ENCODE measurements around the gene C19orf73. TPM values are rescaled to one million over a fixed set of nuclear protein-coding genes. Genes with fewer than 3 reads are reported as not detected.
"Not testable (repeated sequence)": the region's sequence is repeated elsewhere in the genome, so short reads cannot be mapped to it uniquely, and the experiment has no call there.

C19orf73 gene
- total RNA-seq, 1 experiment from 2014 or later: 4.4 TPM

GRCh38 chr19:49121841-49122240 is 2.9 kb upstream of the C19orf73 start:
- DNase-seq (ENCODE audit: low read depth): not testable (repeated sequence)

- no peak for DNase-seq (ENCODE audit: low read depth)
Observed at GRCh38 chr19:49120868-49121267, 1.9 kb upstream of the C19orf73 start.

GRCh38 chr19:49120325-49120683 is 1.4 kb upstream of the C19orf73 start:
- DNase-seq (ENCODE audit: low read depth): no peak

DNA sequence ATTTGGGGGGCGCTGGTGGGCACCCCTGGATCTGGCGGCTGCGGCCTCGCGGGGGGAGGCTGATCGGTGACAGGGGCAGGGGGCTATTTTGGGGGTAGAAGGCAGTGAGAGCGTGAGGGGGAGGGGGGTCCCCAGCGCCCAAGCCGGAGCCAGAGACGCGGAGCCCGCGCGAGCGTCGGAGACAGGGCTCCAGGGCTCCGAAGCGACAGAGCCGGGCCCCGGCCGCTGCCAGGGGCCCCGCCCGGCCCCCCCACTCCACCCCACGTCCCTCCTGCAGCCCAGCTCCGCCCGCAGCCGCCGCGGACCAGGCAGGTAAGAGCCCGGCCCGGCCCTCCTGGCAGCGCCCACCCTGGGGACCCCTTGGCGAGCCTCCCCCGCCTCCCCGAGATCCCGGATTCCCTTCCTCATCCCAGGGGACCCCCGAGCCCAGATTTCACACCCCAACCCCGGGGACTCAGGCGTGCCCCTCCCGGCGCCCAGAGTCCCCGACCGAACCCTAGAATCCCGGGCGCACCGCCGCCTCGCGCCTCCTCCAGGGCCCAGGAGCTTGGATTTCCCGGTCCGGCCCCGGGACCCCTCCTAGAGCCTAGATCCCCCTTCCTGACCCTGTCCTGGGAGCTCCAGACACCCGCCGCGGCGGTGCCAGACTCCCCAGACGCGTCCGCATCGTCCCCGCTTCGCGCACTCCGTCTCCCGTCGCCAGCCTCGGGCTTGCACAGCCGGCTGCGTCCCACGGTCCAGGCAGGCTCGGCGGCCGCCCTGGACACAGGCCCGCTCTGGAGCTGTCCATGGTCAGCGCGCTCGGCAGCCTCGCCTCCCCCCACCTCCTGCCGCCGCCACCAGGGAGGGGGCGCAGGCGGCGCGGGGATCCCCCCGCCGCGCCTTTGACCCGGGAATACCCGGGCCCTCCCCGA is 725 bp upstream of the C19orf73 start, which contains the start of gene PPFIA3:
PPFIA3 (plus strand) TSS at position 134 of the 914 bp plus-strand sequence. CDS start 8,330 bp downstream, outside the sequence.
- DNase-seq (ENCODE audit: low read depth): peak; percentile 72

DNA sequence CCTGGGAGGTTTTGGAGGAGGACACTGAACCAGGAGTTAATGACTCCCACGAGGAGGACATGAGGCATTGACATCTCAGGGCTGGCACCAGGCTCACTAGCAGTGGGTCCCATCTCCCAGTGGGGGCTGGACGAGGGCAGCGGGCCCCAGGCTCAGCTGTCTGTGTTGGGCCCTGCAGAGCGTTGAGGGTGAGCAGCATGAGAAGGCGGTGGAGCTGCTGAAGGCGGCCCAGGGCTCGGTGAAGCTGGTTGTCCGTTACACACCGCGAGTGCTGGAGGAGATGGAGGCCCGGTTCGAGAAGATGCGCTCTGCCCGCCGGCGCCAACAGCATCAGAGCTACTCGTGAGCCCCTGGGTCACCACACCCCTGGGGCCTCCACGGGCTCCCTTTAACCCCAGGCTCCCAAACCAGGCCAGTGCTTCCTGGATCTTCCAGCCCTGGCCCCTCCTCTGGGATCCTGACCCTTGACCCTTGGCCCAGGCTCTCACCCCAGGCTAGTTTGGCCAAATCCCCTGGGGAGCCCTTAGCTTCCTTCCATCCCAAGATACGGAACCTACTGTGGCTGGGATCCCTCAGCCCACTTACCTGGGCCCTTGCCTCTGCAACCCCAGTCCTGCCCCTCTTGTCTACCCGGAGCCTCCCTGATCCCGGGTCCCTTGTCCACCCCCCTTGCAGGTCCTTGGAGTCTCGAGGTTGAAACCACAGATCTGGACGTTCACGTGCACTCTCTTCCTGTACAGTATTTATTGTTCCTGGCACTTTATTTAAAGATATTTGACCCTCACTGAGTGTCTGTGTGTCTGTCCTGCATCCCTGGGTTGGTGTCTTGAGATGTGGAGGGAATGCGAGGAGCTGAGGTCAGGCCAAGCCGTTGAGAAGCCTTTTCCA is 1.0 kb downstream of the C19orf73 start:
- no peak for DNase-seq (ENCODE audit: low read depth)

DNA sequence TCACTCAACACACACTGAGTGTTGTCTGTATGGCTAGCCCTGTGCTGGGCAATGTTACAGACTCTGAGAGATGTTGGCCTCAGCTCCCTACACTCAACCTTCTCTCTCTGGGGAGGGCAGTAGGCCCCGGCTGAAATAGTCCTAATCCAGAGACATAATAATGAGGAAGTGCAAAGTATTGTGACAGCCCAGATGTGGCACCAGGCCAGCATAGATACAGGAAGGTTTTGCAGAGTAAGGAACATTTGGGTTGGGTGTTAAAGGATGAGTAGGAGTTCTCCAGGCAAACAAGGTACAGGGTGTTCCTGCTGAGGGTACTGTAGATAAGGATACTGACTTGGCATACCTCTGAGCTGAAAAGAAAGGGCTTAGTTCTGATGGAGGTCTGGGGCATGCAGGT is 2.4 kb downstream of the C19orf73 start:
- DNase-seq (ENCODE audit: low read depth): no peak

- peak; percentile 31 for DNase-seq (ENCODE audit: low read depth)
Observed at GRCh38 chr19:49114630-49115363, 4.1 kb downstream of the C19orf73 start.

DNA sequence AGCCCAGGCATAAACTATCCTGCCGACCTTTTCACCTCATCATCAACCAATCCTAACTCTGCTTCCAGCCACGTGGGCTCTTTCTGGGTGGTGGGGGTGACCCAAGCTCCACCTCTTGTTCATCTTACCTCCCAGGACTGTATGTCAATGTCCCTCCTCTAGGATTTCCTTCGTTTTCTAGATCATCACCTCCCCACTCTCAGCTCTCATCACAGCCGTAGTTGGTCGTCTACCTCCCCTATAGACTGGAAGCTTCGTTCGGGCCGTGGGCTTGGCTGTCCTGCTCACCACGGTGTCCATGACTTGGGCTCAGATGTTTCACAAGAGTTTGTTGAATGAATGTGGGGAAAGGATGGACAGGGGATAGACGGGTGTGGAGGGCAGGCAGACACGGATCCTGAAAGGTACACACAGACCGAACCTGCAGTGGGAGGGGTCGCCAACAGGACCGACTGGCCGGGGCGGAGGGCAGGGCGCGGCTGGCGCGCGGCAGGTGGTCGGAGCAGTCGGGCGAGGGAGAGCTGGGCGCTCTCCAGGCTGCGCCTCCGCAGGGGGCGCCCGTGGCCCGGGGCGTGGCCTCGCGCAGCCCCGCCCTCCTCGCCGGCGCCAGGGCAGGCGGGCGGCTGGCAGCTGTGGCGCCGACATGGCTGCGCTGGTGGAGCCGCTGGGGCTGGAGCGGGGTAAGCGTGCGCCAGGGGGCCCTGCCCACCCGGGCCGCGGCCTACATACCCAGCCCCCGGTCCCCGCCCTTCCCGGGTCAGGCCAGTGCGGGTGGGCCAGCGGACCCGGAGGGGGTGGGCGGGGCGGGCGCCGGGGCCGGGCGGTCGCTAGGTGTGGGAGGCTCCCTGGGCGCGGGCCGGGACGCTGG is 4.9 kb downstream of the C19orf73 start, which contains the start of gene LIN7B:
LIN7B (plus strand) TSS at position 609 of the 868 bp plus-strand sequence; CDS start at position 644, 35 bp downstream.
- DNase-seq (ENCODE audit: low read depth): peak; percentile 71

GRCh38 chr19:49111218-49111998 is 7.5 kb downstream of the C19orf73 start:
- no peak for DNase-seq (ENCODE audit: low read depth)

DNA sequence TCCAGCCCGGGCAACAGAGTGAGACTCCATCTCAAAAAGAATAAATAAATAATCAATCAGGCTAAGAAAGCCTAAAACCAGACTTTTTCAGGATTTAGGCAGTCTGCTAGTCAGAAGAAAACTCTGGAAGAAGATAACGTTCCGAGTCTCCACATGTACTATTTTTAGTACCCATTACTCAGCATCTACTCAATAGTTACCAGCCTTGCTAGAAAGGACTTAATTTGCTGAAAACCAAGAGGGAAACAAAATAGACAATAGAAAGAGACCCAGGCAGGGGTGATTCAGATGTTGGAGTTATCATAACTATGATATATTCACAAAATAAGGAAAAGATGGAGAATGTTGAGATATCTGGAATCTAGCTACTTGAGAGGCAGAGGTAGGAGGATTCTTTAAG is 8.4 kb downstream of the C19orf73 start:
- no peak for DNase-seq (ENCODE audit: low read depth)

DNA sequence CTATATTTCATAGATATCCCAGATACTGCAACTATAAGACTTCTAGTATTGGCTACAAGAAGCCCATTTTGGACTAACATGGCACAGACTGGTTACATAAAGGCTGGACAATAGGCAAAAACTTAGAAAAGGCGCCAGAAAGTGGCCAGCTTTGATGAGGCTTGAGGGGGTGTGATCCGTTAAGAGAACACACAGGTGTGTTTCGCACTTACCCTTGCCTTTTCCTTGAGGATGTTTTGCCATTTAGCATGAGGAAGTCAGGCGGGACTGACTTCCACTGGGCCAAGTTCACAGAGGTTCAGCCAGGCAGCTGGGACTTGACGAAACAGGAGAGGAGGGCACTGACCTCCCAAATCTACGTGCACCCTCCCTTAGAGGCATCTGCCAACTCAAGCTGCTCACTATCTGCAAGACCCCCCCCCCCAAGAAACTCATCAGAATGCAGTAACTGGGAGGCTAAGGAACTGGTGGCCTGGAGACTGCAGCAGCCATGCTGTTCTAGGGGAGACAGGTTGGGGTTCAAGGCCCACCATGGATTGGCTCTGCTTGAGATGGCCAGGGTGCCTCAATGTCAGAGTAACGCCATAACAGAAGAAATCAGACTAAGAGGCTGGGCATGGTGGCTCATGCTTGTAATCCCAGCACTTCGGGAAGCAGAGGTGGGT is 9.2 kb downstream of the C19orf73 start:
- no peak for DNase-seq (ENCODE audit: low read depth)

DNA sequence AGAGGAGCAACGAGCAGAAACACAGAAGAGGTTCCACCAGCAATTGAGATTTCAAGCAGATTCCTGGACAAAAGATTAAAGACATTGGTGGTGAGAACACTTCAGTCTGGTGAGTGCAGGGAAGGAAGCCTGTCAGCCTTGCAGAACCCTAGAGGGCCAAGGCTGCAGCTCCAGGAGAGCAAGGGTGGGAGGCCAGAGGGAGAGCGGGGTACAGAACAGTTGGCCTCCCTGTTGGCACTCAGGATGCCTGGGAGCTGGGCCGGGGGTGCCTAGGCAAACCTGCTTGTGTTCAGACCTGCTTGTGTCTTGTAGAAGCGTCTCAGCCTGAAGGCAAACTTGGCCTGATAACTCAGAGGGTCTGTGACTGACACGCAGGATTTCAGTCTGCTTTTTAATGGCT is 9.9 kb downstream of the C19orf73 start:
- DNase-seq (ENCODE audit: low read depth): no peak

DNA sequence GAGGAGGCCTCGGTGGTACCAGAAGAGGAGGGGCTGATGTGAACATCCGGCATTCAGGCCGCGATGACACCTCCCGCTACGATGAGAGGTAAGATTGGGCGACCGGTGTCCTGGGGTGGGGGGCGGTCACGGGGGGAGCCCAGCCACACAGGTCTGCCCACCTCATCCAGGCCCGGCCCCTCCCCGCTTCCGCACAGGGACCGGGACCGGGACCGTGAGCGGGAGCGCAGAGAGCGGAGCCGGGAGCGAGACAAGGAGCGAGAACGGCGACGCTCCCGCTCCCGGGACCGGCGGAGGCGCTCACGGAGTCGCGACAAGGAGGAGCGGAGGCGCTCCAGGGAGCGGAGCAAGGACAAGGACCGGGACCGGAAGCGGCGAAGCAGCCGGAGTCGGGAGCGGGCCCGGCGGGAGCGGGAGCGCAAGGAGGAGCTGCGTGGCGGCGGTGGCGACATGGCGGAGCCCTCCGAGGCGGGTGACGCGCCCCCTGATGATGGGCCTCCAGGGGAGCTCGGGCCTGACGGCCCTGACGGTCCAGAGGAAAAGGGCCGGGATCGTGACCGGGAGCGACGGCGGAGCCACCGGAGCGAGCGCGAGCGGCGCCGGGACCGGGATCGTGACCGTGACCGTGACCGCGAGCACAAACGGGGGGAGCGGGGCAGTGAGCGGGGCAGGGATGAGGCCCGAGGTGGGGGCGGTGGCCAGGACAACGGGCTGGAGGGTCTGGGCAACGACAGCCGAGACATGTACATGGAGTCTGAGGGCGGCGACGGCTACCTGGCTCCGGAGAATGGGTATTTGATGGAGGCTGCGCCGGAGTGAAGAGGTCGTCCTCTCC is 11.1 kb downstream of the C19orf73 start:
- DNase-seq (ENCODE audit: low read depth): no peak

- peak; percentile 53 for DNase-seq (ENCODE audit: low read depth)
Observed at GRCh38 chr19:49106648-49107135, 12.3 kb downstream of the C19orf73 start.

DNA sequence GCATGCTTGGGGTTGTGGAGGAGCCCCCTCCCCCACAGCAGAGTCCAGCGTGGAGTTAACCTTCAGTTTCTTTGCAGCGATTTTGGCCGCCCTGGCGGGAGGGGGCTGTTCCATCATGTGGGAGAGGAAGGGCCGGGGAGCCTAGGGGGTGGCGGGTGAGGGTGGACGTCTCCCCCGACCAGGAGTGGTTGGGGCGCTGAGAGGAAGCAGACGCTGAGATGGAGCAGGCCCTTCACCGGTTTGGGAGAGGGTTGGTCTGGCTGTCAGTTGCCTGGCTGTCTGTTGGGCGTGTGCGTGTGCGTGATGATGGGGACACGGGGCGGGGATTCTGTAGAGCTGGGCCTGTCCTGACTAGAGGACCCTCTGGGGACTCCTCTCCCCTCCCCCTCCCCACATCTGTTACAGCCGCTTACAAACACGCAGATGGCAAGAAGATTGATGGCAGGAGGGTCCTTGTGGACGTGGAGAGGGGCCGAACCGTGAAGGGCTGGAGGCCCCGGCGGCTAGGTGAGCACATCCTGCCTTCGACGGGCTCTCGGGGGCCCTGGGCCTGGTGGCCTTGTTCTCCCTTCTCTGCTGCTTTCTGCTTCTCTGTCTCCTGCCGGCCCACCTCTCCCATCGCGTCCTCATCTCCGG is 14.6 kb downstream of the C19orf73 start:
- no peak for DNase-seq (ENCODE audit: low read depth)

GRCh38 chr19:49103331-49104085 is 15.4 kb downstream of the C19orf73 start:
- DNase-seq (ENCODE audit: low read depth): no peak

DNA sequence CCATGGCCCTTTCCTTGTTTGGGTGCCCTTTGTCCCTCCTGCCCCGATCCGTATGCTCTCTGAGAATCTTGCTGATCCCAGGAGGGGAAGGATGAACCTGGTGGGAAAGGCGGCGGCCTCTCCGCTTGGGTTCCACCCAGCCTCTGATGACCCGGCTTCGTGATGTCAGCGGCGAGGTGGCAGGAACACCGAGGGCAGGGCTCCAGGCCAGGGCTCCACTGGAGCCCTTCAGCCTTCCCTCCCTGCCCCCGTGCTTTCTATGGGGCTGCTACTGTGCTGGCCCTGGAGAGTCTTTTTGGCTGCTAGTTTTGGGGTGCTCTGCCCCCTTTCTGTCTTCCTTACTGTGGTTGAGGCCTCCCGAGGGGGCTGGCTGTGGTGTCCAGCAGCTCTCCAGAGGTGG is 16.6 kb downstream of the C19orf73 start:
- DNase-seq (ENCODE audit: low read depth): no peak
